Mucosa of descending colon (tissue), 3 donors: ENCODE results near the gene EVX1. TPM values are rescaled to one million over a fixed set of nuclear protein-coding genes. Genes with fewer than 3 reads are reported as not detected.

Experiments used
- ATAC-seq: fragments of 200-7000 bp; cut with Tn5 transposase; one replicate; pipeline ENCODE4 v1.9.1; 2020; ENCODE audit warnings: mild to moderate bottlenecking, moderate library complexity
- DNase-seq, 3 donors: peaks; one replicate each; pipeline ENCODE4 v3.0.0-alpha.2; 2020
- H3K36me3 ChIP-seq: fragments of 200-600 bp; one replicate; pipeline ENCODE4 v1.8.0; 2021; ENCODE audit warnings: low read depth, mild to moderate bottlenecking
- H3K4me1 ChIP-seq: fragments of 200-600 bp; one replicate; pipeline ENCODE4 v1.8.0; 2021; ENCODE audit warnings: low read depth, mild to moderate bottlenecking
- H3K4me3 ChIP-seq: fragments of 200-600 bp; one replicate; pipeline ENCODE4 v1.8.0; 2021; ENCODE audit warnings: mild to moderate bottlenecking
- H3K9me3 ChIP-seq: fragments of 200-600 bp; one replicate; pipeline ENCODE4 v1.8.0; 2021; ENCODE audit warnings: mild to moderate bottlenecking
- intact Hi-C, 2 donors: fragments of 100-400 bp; cut with DNase I in 1 of 2; cut with micrococcal nuclease in 1 of 2; formaldehyde crosslinking; loops; one replicate each; pipeline versions ENCODE4 v1.11.0 to v1.11.1; 2022; cut with DNase I, micrococcal nuclease
- total RNA-seq, 3 donors: library from RNA; stranded (reverse); fragmentation: NEBNext Ultra II Directional in 2 of 3; extraction: Animal tissue kit (Norgen Biotek cat#: 25700) in 2 of 3; gene quantifications; one replicate each; pipeline versions ENCODE4 v1.2.1 to v1.2.4, GENCODE V29; 2021 to 2023
- TF ChIP-seq, protein P1 (sequence below): fragments of 200-600 bp; IDR thresholded peaks from one replicate; pipeline ENCODE4 v1.8.0; 2022; ENCODE audit warnings: antibody characterized with exemption, mild to moderate bottlenecking
- donor health status: DM: no; HTN: no; CAD: no; lungs with moderate emphysema.
- donor health status: DM: no; HTN: no; CAD: no.
- donor health status: DM: no; HTN: yes; CAD: no.

Gene EVX1
- total RNA-seq, 3 donors from 2014 or later: 0.43 to 2.7 TPM; not detected in 1

DNA sequence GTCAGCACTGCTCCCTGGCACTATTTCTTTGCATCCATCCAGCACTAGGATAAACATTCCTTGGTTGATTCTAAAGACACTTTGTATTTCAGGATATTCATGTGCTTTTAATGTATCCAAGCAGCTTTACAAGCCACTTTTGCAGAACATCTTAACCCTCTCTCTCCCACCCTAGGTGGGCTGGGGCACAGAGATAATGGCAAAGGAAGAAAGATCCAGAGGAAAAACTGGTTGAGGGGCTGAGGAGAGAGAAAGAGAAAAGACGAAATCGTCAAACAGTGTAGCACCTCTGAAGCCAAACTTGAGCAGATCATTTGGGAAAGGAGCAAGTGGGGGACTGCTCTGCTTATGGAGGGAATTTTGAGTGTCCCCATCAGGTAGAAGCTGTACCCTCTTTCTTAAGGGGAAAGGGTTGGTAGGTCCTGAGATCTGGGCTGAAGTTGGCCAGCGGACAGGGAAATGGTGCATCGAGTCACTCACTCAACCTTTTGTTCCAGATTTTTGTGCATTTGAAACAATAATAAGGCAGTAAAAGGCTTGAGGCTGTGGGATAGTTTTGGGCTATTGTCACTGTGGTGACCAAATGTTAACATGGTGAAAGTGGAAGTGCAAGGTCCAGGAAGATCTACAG lies 38.5 kb upstream of the EVX1 start:
- intact Hi-C loops: no loop called here
- Histone ChIP-seq H3K4me1 (peaks cover 13% of the 10 kb centered on the region), H3K4me3 (no peak overlapping the region), H3K9me3 (no peaks in the 10 kb centered on the region), H3K36me3 (no peaks in the 10 kb centered on the region)
- DNase-seq (peak in 1 of 3 donors; percentile 14), ATAC-seq (no peak)
- TF ChIP-seq, protein P1, sequence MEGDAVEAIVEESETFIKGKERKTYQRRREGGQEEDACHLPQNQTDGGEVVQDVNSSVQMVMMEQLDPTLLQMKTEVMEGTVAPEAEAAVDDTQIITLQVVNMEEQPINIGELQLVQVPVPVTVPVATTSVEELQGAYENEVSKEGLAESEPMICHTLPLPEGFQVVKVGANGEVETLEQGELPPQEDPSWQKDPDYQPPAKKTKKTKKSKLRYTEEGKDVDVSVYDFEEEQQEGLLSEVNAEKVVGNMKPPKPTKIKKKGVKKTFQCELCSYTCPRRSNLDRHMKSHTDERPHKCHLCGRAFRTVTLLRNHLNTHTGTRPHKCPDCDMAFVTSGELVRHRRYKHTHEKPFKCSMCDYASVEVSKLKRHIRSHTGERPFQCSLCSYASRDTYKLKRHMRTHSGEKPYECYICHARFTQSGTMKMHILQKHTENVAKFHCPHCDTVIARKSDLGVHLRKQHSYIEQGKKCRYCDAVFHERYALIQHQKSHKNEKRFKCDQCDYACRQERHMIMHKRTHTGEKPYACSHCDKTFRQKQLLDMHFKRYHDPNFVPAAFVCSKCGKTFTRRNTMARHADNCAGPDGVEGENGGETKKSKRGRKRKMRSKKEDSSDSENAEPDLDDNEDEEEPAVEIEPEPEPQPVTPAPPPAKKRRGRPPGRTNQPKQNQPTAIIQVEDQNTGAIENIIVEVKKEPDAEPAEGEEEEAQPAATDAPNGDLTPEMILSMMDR: no peak

- DNase-seq: peak in 2 of 3 donors; percentile 49 to 73
- no peaks in the 10 kb centered on the region for H3K9me3 ChIP-seq
- TF ChIP-seq, protein P1: no peak
- H3K4me1 ChIP-seq: peaks cover 14% of the 10 kb centered on the region
- peak; percentile 11 for ATAC-seq
- no peaks in the 10 kb centered on the region for H3K36me3 ChIP-seq
- H3K4me3 ChIP-seq: no peak overlapping the region
- intact Hi-C loops: loop anchor here in 1 of 2 donors (5.0 kb wide), 1 partner anchor 372 kb away; no protein-coding TSS in a partner anchor
Observed at GRCh38 chr7:27204851-27205322, 37.7 kb upstream of the EVX1 start.

DNA sequence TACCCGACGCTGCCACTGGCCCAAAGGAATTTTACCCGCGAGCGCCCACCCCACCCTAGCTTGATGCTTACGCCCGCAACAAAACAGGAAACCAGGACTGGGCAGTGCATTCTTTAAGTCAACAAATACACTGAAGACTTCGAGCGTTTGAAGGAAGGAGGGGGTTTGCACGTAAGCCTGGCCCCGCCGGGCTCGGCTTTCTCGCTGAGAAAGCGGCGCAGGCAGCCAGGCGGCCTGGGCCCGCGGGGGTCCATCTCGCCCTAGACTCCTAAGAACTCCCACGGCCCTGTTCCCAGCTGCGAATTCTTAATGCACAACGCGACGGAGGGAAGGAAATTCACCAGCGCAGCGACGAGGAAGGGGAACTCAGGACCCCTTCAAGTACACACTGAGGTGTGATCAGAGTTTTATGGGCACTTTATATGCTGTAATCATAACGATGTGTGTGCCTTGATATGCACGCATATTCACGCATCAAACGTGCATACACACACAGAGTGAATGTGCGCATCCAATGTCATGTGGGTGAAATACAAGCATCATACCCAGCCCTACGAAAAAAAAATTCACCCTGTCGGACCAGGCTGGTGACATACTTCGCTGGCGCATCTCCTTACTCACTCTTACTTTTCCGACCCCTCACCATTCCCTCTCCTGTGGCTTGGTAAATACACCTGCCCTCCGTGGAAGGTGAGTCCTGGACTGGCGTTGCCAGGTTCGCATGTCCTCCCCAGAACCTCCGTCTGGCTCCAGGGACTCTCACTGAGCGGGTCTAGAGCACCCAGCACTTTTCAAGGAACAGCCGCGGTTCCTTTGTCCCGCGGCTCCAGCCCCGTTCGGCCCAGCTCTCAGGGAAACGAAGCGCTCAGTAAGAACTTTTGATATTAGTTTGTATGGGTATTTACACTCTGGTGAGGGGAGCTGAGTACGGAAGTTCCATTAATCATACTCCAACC lies 37.0 kb upstream of the EVX1 start:
- DNase-seq (peak in 2 of 3 donors; percentile 20 to 42), ATAC-seq (peak; percentile 25)
- TF ChIP-seq, protein P1: no peak
- no peaks in the 10 kb centered on the region for H3K9me3 ChIP-seq
- intact Hi-C loops: loop anchor here in 1 of 2 donors (5.0 kb wide), 1 partner anchor 372 kb away; no protein-coding TSS in a partner anchor
- H3K4me1 ChIP-seq: peaks cover 13% of the 10 kb centered on the region
- H3K36me3 ChIP-seq: no peaks in the 10 kb centered on the region
- H3K4me3 ChIP-seq: no peak overlapping the region

GRCh38 chr7:27207348-27207985 lies 35.1 kb upstream of the EVX1 start:
- peaks cover 21% of the 10 kb centered on the region for H3K4me1 ChIP-seq
- no peak overlapping the region for H3K4me3 ChIP-seq
- intact Hi-C loops: loop anchor here in 1 of 2 donors (5.0 kb wide), 1 partner anchor 370 kb away; no protein-coding TSS in a partner anchor
- ATAC-seq (no peak), DNase-seq (peak in 2 of 3 donors; percentile 26 to 43)
- no peaks in the 10 kb centered on the region for H3K36me3 ChIP-seq
- TF ChIP-seq, protein P1: no peak
- H3K9me3 ChIP-seq: no peaks in the 10 kb centered on the region

GRCh38 chr7:27208998-27209397 lies 33.6 kb upstream of the EVX1 start:
- H3K4me1 ChIP-seq: peaks cover 25% of the 10 kb centered on the region
- no peaks in the 10 kb centered on the region for H3K9me3 ChIP-seq
- ATAC-seq (no peak), DNase-seq (no peak)
- H3K4me3 ChIP-seq: no peak overlapping the region
- no peaks in the 10 kb centered on the region for H3K36me3 ChIP-seq
- intact Hi-C loops: loop anchor here in 1 of 2 donors (5.0 kb wide), 1 partner anchor 368 kb away; no protein-coding TSS in a partner anchor
- TF ChIP-seq, protein P1: no peak
